ENCODE data around the gene TRIP4. TPM values are rescaled to one million over a fixed set of nuclear protein-coding genes. Genes with fewer than 3 reads are reported as not detected.

TRIP4 gene
- total RNA-seq, 1 donor from 2014 or later: 9.4 TPM

- TF ChIP-seq CTCF (conservative IDR thresholded peaks at IDR 0.05; ENCODE audit: low read depth, low read length): no peak
- no peak overlapping the region for H3K4me3 ChIP-seq (ENCODE audit: low read depth, low read length)
- DNase-seq (ENCODE audit: low read depth): no peak
These were observed 113.7 kb downstream of the TRIP4 start for GRCh38 chr15:64501396-64501715.

GRCh38 chr15:64502151-64502550, 114.5 kb downstream of the TRIP4 start:
- H3K4me3 ChIP-seq (ENCODE audit: low read depth, low read length): no peak overlapping the region
- TF ChIP-seq CTCF (conservative IDR thresholded peaks at IDR 0.05; ENCODE audit: low read depth, low read length): no peak
- no peak for DNase-seq (ENCODE audit: low read depth)

DNA sequence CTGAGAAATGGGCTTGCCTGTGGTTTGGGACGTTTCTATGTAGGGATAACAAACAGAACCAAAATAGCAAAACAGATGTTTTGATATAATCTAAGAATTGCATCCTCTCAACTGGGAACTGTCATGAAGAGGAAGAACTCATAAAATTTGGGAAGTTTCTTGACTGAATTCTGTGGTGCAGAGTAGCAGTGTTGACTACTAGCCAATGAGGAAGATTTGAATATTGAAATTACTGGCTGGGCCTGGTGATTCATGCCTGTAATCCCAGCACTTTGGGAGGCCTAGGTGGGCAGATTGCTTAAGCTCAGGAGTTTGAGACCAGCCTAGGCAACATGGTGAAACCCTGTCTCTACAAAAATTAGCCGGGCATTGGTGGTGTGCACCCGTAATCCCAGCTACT, 114.9 kb downstream of the TRIP4 start:
- DNase-seq (ENCODE audit: low read depth): no peak
- TF ChIP-seq CTCF (conservative IDR thresholded peaks at IDR 0.05; ENCODE audit: low read depth, low read length): no peak
- no peak overlapping the region for H3K4me3 ChIP-seq (ENCODE audit: low read depth, low read length)

- H3K4me3 ChIP-seq (ENCODE audit: low read depth, low read length): no peak overlapping the region
These were observed 115.6 kb downstream of the TRIP4 start for GRCh38 chr15:64503197-64503596.

GRCh38 chr15:64503640-64504039, 116.0 kb downstream of the TRIP4 start:
- H3K4me3 ChIP-seq (ENCODE audit: low read depth, low read length): no peak overlapping the region
- no peak for TF ChIP-seq CTCF (conservative IDR thresholded peaks at IDR 0.05; ENCODE audit: low read depth, low read length)
- no peak for DNase-seq (ENCODE audit: low read depth)

More at GRCh38 chr15:64503197-64503596, 115.6 kb downstream of the TRIP4 start:
- no peak for DNase-seq (ENCODE audit: low read depth)
- no peak for TF ChIP-seq CTCF (conservative IDR thresholded peaks at IDR 0.05; ENCODE audit: low read depth, low read length)

Other genes with a start within 250 kb of the TRIP4 start
- gene SNX22, start 236.1 kb upstream of the TRIP4 start, total RNA-seq: 0.86 and 1.2 TPM in 2 replicates
- 515 and 693 TPM in 2 replicates for gene PPIB, start 224.8 kb upstream of the TRIP4 start, total RNA-seq
- 12.0 and 12.3 TPM in 2 replicates for gene CSNK1G1, start 31.7 kb upstream of the TRIP4 start, total RNA-seq
- 65.5 and 107 TPM in 2 replicates for gene PCLAF, start 6.4 kb upstream of the TRIP4 start, total RNA-seq
- 11.0 and 11.6 TPM in 2 replicates for gene ZNF609, start 72.7 kb downstream of the TRIP4 start, total RNA-seq

Data from epithelial cell of proximal tubule (primary cell).